NT2/D1 (cell line): Measurements from ENCODE around the gene RASGEF1B.

Experiments
- DNase-seq: peaks from one replicate; pipeline ENCODE4 v3.0.0-alpha.2; 2011; ENCODE audit warnings: low read depth, low spot score
- H3K27me3 ChIP-seq: 2 replicates; pipeline ENCODE4 v1.6.0; 2011; ENCODE audit warnings: mild to moderate bottlenecking; ENCODE audit not compliant: insufficient read length, insufficient read depth
- H3K36me3 ChIP-seq: 2 replicates; pipeline ENCODE4 v1.6.1; 2011; ENCODE audit warnings: mild to moderate bottlenecking, low read length, mixed read lengths; ENCODE audit not compliant: insufficient read depth, insufficient read length
- H3K4me1 ChIP-seq: 2 replicates; pipeline ENCODE4 v1.5.1; 2011; ENCODE audit not compliant: insufficient read depth, insufficient read length
- H3K4me3 ChIP-seq: 2 replicates; pipeline ENCODE4 v1.5.1; 2011; ENCODE audit warnings: low read depth; ENCODE audit not compliant: insufficient read length
- H3K9ac ChIP-seq: 2 replicates; pipeline ENCODE4 v1.6.0; 2011; ENCODE audit warnings: low read depth; ENCODE audit not compliant: insufficient read length
- H3K9me3 ChIP-seq: 2 replicates; pipeline ENCODE4 v1.5.1; 2011; ENCODE audit warnings: mild to moderate bottlenecking, low read length; ENCODE audit not compliant: insufficient read depth
- SUZ12 ChIP-seq: IDR thresholded peaks from 2 replicates; pipeline ENCODE4 v1.6.1; 2011; ENCODE audit not compliant: insufficient read length, insufficient read depth; ENCODE audit errors: extremely low read depth
- YY1 ChIP-seq: IDR thresholded peaks from 2 replicates; pipeline ENCODE4 v1.6.1; 2011; ENCODE audit not compliant: insufficient read length, insufficient read depth
- ZNF274 ChIP-seq: IDR thresholded peaks from 2 replicates; pipeline ENCODE4 v1.6.1; 2011; ENCODE audit warnings: mild to moderate bottlenecking, low read depth, low read length

The RASGEF1B gene

GRCh38 chr4:81498046-81498445 is 26.3 kb upstream of the RASGEF1B start:
- no peaks in the 10 kb centered on the region for H3K27me3 ChIP-seq
- no peak overlapping the region for H3K9ac ChIP-seq
- no peak overlapping the region for H3K4me3 ChIP-seq
- no peaks in the 10 kb centered on the region for H3K9me3 ChIP-seq
- no peak for DNase-seq
- TF ChIP-seq ZNF274: no peak
- no peak for TF ChIP-seq YY1
- TF ChIP-seq SUZ12: no peak
- H3K4me1 ChIP-seq: no peaks in the 10 kb centered on the region
- no peaks in the 10 kb centered on the region for H3K36me3 ChIP-seq

GRCh38 chr4:81495345-81495744 is 23.6 kb upstream of the RASGEF1B start:
- H3K4me3 ChIP-seq: no peak overlapping the region
- H3K4me1 ChIP-seq: no peaks in the 10 kb centered on the region
- H3K36me3 ChIP-seq: no peaks in the 10 kb centered on the region
- TF ChIP-seq ZNF274: no peak
- no peak for TF ChIP-seq SUZ12
- no peak for TF ChIP-seq YY1
- H3K9me3 ChIP-seq: no peaks in the 10 kb centered on the region
- no peak for DNase-seq
- H3K9ac ChIP-seq: no peak overlapping the region
- H3K27me3 ChIP-seq: no peaks in the 10 kb centered on the region

- no peaks in the 10 kb centered on the region for H3K27me3 ChIP-seq
- no peaks in the 10 kb centered on the region for H3K9me3 ChIP-seq
- no peak for DNase-seq
- H3K4me1 ChIP-seq: no peaks in the 10 kb centered on the region
- no peak for TF ChIP-seq ZNF274
- H3K4me3 ChIP-seq: no peak overlapping the region
- H3K36me3 ChIP-seq: no peaks in the 10 kb centered on the region
- H3K9ac ChIP-seq: no peak overlapping the region
Observed at GRCh38 chr4:81494031-81494431, 22.3 kb upstream of the RASGEF1B start.

- no peak for TF ChIP-seq SUZ12
- TF ChIP-seq YY1: no peak
- no peak for TF ChIP-seq ZNF274
- no peak for DNase-seq
- Histone ChIP-seq H3K9me3 (no peaks in the 10 kb centered on the region), H3K27me3 (no peaks in the 10 kb centered on the region), H3K9ac (no peak overlapping the region), H3K36me3 (no peaks in the 10 kb centered on the region), H3K4me1 (no peaks in the 10 kb centered on the region), H3K4me3 (no peak overlapping the region)
Observed at GRCh38 chr4:81492606-81493230, 21.0 kb upstream of the RASGEF1B start.

GRCh38 chr4:81491943-81492342 is 20.2 kb upstream of the RASGEF1B start:
- TF ChIP-seq YY1 (no peak), ZNF274 (no peak), SUZ12 (no peak)
- Histone ChIP-seq H3K9ac (no peak overlapping the region), H3K27me3 (no peaks in the 10 kb centered on the region), H3K4me3 (no peak overlapping the region), H3K9me3 (no peaks in the 10 kb centered on the region), H3K4me1 (no peaks in the 10 kb centered on the region), H3K36me3 (no peaks in the 10 kb centered on the region)
- DNase-seq: no peak

GRCh38 chr4:81490403-81491160 is 18.9 kb upstream of the RASGEF1B start:
- no peaks in the 10 kb centered on the region for H3K36me3 ChIP-seq
- DNase-seq: no peak
- TF ChIP-seq SUZ12 (no peak), YY1 (no peak), ZNF274 (no peak)
- H3K4me3 ChIP-seq: no peak overlapping the region
- H3K9me3 ChIP-seq: no peaks in the 10 kb centered on the region
- no peak overlapping the region for H3K9ac ChIP-seq
- H3K4me1 ChIP-seq: no peaks in the 10 kb centered on the region
- no peaks in the 10 kb centered on the region for H3K27me3 ChIP-seq

- Histone ChIP-seq H3K9ac (no peak overlapping the region), H3K27me3 (no peaks in the 10 kb centered on the region), H3K9me3 (no peaks in the 10 kb centered on the region), H3K4me1 (no peaks in the 10 kb centered on the region), H3K4me3 (no peak overlapping the region), H3K36me3 (no peaks in the 10 kb centered on the region)
- no peak for DNase-seq
- TF ChIP-seq SUZ12 (no peak), YY1 (no peak), ZNF274 (no peak)
Observed at GRCh38 chr4:81486502-81486901, 14.8 kb upstream of the RASGEF1B start.
